ENCODE measurements around the gene MAPKAPK3.

DNA sequence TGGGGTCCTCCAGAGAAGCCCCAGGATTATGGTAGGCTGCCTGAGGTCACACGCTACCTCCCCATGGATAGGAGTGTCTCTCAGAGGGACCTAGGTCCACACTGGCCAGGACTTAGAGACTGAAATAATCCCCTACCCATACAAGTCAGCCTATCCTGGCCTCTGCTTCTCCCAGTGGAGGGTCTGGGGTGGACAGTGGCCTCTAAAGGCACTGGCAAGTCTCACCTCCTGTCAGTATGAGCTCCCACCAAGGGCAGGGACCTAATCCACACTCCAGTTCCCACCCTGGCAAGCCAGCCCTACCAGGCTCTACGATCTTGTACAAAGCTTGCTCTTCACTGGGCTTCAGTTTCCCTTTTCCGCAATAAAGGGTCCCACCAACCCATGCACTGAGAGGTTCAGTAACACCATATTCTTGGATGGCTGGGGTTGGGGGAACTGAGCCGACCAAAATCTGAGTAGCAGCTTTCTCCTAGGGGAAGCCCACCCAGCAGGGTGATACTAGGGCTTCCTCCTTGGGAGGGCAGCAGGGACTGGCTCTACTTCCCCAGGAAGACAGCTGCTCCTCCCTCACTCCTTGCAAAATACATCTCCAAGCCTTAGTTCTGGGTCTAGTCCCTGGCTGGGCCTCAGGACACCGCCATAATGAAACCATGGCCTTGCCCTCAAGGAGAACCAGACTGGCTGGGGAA lies 7.7 kb upstream of the MAPKAPK3 start:
- TF ChIP-seq, protein P1, sequence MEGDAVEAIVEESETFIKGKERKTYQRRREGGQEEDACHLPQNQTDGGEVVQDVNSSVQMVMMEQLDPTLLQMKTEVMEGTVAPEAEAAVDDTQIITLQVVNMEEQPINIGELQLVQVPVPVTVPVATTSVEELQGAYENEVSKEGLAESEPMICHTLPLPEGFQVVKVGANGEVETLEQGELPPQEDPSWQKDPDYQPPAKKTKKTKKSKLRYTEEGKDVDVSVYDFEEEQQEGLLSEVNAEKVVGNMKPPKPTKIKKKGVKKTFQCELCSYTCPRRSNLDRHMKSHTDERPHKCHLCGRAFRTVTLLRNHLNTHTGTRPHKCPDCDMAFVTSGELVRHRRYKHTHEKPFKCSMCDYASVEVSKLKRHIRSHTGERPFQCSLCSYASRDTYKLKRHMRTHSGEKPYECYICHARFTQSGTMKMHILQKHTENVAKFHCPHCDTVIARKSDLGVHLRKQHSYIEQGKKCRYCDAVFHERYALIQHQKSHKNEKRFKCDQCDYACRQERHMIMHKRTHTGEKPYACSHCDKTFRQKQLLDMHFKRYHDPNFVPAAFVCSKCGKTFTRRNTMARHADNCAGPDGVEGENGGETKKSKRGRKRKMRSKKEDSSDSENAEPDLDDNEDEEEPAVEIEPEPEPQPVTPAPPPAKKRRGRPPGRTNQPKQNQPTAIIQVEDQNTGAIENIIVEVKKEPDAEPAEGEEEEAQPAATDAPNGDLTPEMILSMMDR (IDR thresholded peaks at IDR 0.05) = no peak
- peak in 1 of 2 donors; percentile 4 for TF ChIP-seq POLR2AphosphoS5 (IDR thresholded peaks at IDR 0.05)

All from upper lobe of left lung (tissue), 4 donors.